Neural crest cell (in vitro differentiated cells): ENCODE data around the gene ACAD11. TPM values are rescaled to one million over a fixed set of nuclear protein-coding genes. Genes with fewer than 3 reads are reported as not detected.
"Not testable (repeated sequence)": the region's sequence is repeated elsewhere in the genome, so short reads cannot be mapped to it uniquely, and the experiment has no call there.

ENCODE experiments used
- DNase-seq: peaks from one replicate; pipeline ENCODE4 v3.0.0; 2021; ENCODE audit warnings: low read depth, mixed read lengths, low spot score
- H3K27ac Mint-ChIP-seq: one replicate; pipeline ENCODE4 v1.8.0; 2021; ENCODE audit warnings: mild to moderate bottlenecking, mixed read lengths; ENCODE audit not compliant: unreplicated experiment
- H3K27me3 Mint-ChIP-seq: 2 replicates; pipeline ENCODE4 v1.8.0; 2021; ENCODE audit warnings: low read depth, mild to moderate bottlenecking, mixed read lengths
- H3K36me3 Mint-ChIP-seq: 2 replicates; pipeline ENCODE4 v1.8.0; 2021; ENCODE audit warnings: low read depth, mild to moderate bottlenecking, mixed read lengths
- H3K4me1 Mint-ChIP-seq: 2 replicates; pipeline ENCODE4 v1.8.0; 2021; ENCODE audit warnings: mixed read lengths
- H3K4me3 Mint-ChIP-seq: one replicate; pipeline ENCODE4 v1.8.0; 2021; ENCODE audit warnings: mild to moderate bottlenecking, mixed read lengths
- H3K9me3 Mint-ChIP-seq: 2 replicates; pipeline ENCODE4 v1.8.0; 2021; ENCODE audit warnings: mixed read lengths
- CTCF ChIP-seq: fragments of 200-600 bp; sonication (generic); conservative IDR thresholded peaks from 2 replicates; pipeline ENCODE4 v1.5.0; 2021; ENCODE audit warnings: antibody characterized with exemption, mild to moderate bottlenecking
- total RNA-seq: library from RNA; stranded (reverse); gene quantifications from 2 replicates; pipeline ENCODE4 v1.2.1, GENCODE V29; 2021

The ACAD11 gene
- total RNA-seq, 1 donor from 2014 or later, result 16.7 TPM

- DNase-seq, result no peak
- no peak for TF ChIP-seq CTCF
- no peaks in the 10 kb centered on the region for H3K36me3 Mint-ChIP-seq
- H3K27me3 Mint-ChIP-seq, result no peaks in the 10 kb centered on the region
- H3K4me3 Mint-ChIP-seq, result no peak overlapping the region
- H3K4me1 Mint-ChIP-seq, result no peaks in the 10 kb centered on the region
- H3K9me3 Mint-ChIP-seq, result peaks cover 3% of the 10 kb centered on the region
- H3K27ac Mint-ChIP-seq, result no peak overlapping the region
These were observed 9.5 kb downstream of the ACAD11 start for GRCh38 chr3:132650153-132650552.

GRCh38 chr3:132645058-132645457 is 14.6 kb downstream of the ACAD11 start:
- Mint-ChIP-seq H3K4me1 (no peaks in the 10 kb centered on the region), H3K4me3 (no peak overlapping the region), H3K36me3 (no peaks in the 10 kb centered on the region), H3K27me3 (no peaks in the 10 kb centered on the region), H3K9me3 (peaks cover 3% of the 10 kb centered on the region), H3K27ac (no peak overlapping the region)
- TF ChIP-seq CTCF, result no peak
- DNase-seq, result no peak

- no peak overlapping the region for H3K27ac Mint-ChIP-seq
- no peaks in the 10 kb centered on the region for H3K4me1 Mint-ChIP-seq
- no peak for DNase-seq
- H3K27me3 Mint-ChIP-seq, result no peaks in the 10 kb centered on the region
- no peak overlapping the region for H3K4me3 Mint-ChIP-seq
- H3K9me3 Mint-ChIP-seq, result peaks cover 3% of the 10 kb centered on the region
- no peak for TF ChIP-seq CTCF
- H3K36me3 Mint-ChIP-seq, result no peaks in the 10 kb centered on the region
These were observed 16.2 kb downstream of the ACAD11 start for GRCh38 chr3:132643366-132643765.

GRCh38 chr3:132642539-132642847 is 17.1 kb downstream of the ACAD11 start:
- TF ChIP-seq CTCF, result peak; percentile 13
- H3K27me3 Mint-ChIP-seq, result no peaks in the 10 kb centered on the region
- no peak overlapping the region for H3K4me3 Mint-ChIP-seq
- peaks cover 3% of the 10 kb centered on the region for H3K9me3 Mint-ChIP-seq
- H3K27ac Mint-ChIP-seq, result no peak overlapping the region
- no peak for DNase-seq
- H3K4me1 Mint-ChIP-seq, result no peaks in the 10 kb centered on the region
- H3K36me3 Mint-ChIP-seq, result no peaks in the 10 kb centered on the region

- no peak overlapping the region for H3K27ac Mint-ChIP-seq
These were observed 17.6 kb downstream of the ACAD11 start for GRCh38 chr3:132641837-132642538.

GRCh38 chr3:132641427-132641826 is 18.2 kb downstream of the ACAD11 start:
- not testable (repeated sequence) for H3K36me3 Mint-ChIP-seq, H3K27ac Mint-ChIP-seq, H3K4me3 Mint-ChIP-seq, DNase-seq, H3K4me1 Mint-ChIP-seq, H3K27me3 Mint-ChIP-seq, H3K9me3 Mint-ChIP-seq

More at GRCh38 chr3:132641837-132642538, 17.6 kb downstream of the ACAD11 start:
- no peak for DNase-seq
- Mint-ChIP-seq H3K36me3 (no peaks in the 10 kb centered on the region), H3K4me3 (no peak overlapping the region), H3K4me1 (no peaks in the 10 kb centered on the region), H3K9me3 (peaks cover 3% of the 10 kb centered on the region), H3K27me3 (no peaks in the 10 kb centered on the region)
- TF ChIP-seq CTCF, result peak; percentile 88
